Endothelial cell of hepatic sinusoid (primary cell): ENCODE results near the gene SPATA6L.
"Not testable (repeated sequence)": the region's sequence is repeated elsewhere in the genome, so short reads cannot be mapped to it uniquely, and the experiment has no call there.

Experiments used
- in situ Hi-C: cut with HindIII; loops from 2 replicates; pipeline ENCODE4 v1.10.0; 2017; ENCODE audit warnings: low sequenced_read_pairs

The SPATA6L gene

DNA sequence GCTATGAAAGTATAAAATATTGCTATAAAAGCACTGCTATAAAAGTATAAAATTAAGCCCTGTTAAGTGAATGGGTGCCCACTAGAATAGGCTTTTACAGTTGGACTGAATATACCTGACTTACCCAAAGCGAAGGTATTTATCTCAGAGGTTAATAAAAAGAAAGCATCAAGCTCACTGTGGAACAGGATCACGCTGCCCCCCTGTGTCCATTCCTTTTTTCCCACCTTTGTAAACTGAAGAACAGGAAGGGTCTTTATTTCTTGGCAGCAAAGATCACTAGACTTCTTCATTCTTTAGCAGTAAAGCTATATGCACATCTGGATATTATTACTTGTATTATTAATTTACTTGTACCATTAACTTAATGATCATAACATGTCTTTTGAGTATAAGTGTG, 26.3 kb downstream of the SPATA6L start:
- in situ Hi-C loops, result no loop called here

DNA sequence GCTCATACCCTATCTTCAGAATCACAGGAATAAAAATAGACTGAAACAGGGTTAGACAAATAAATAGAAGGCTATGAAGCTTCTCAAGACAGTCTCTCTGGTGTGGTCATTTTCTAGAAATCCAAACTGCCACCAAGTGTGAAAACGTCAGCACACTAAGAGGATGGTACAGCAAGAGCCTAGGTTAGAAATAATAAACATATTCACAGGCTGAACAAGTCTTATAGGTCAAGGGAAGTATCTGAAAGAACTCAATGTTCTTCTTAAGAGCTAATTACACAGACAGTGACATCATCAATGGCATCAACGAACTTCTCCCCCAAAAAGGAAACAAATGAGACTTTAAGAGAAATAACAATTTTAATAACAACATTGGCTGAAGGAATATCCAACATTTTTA, 26.9 kb downstream of the SPATA6L start:
- in situ Hi-C loops, result no loop called here

DNA sequence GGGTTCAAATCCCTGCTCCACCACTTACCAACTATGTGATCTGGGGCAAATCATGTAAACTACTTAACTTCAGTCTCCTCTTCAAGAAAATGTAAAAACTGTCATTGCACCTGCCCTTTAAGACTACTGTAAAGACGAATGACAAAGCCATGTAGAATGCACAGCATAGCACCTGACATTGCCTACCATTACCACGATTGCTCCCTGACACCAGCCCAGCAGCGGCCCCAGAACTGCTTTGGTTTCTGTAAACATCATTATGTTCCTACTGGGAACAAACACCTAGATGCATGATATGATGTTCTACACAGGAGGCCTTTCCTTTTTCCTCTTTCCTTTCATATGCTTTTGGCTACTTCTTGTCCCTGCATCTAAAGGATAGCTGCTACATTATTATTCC, 27.3 kb downstream of the SPATA6L start:
- in situ Hi-C loops, result no loop called here

DNA sequence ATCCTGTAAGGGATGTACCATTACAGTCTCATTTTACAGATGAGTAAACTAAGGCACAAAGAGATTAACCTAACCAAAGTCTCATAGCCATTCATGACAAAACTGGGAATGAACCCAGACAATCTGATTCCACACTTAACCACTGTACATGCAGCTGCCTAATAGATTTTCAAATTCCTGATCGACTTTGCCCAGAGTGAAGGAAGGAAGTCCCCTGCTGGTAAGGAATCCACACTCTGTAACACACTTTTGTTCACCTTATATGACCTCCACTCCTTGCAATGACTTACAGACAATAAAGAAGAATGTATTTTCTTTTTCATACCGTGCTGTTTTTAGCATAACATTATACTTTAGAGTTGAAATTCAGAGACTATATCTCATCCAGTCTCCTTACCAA, 35.4 kb downstream of the SPATA6L start:
- in situ Hi-C loops, result no loop called here

DNA sequence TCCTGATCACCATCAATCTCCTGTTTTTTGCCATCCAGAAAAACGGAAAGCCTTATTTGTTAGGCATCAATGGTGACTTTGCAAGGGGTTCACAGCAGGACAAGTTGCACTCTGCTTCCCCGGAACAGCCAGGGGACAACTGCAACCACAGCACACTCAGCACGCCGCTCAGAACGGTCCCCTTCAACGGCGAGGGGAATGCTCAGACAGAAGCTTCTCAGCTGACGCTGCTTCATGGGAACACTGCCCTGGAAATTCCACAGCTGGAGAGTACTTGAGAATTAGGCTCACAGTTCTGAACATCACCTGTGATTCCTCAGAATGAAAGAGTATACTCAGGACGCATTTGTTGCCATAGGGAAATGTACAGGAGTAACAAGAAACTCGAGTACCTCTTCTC, 44.3 kb downstream of the SPATA6L start:
- in situ Hi-C loops, result no loop called here

DNA sequence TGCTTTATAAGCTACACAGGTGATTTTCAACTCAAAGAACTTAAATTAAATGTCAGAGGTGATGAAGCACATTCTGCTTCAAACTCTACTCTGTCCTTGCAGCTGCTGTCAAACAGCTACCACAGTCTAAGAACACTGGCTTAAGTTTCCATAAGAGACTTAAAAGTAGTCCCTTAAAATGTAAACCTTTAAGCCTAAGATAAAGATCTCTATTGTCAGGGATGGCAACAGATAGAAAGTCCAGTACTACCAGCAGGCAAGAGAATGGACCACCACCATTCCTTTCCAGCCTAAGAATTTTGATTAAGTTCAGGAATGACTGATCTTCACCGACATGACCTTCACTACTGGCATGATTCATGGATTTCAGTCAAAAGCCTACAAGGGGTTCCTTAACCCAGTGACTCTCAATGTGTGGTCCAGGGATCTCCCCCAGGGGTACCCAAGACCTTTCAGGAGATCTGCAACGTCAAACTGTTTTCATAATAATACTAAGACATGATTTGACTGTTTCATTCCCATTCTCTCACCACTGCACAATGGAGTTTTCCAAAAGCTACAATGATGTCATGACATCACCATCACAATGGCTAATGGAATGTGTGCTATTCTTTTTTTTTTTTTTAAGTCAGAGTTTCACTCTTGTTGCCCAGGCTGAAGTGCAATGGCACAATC, 45.3 kb downstream of the SPATA6L start:
- in situ Hi-C loops, result no loop called here

DNA sequence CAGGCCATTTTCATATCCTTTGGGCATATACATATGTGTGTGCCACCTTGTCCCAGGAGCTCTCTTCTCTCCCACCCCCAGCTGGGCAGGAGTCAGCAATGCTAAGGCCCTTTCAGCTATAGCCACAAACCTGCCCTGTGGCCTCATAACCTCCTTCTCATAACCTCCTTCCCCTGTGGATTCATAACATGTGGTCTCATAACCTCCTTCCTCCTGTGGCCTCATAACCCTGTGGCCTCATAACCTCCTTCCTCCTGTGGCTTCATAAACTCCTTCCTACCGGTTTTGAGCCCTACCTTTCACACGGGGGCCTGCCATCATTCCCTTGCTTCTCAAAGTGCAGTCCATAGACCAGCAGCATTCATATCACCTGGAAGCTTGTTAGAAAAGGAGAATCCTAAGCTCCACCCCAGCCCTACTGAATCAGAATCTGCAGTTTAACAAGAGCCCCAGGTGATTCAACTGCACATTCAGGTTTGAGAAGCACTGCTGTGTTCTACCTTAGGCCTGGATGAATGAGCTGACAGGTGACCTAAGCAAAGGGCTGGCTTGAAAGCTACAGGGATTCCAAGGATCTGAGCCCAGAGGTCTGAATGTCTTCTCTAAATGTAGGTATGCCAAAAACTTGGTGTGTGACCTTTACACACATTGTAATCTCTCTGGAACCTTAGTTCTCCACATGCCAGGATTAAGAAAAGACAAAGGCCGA, 46.1 kb downstream of the SPATA6L start:
- in situ Hi-C loops, result no loop called here

DNA sequence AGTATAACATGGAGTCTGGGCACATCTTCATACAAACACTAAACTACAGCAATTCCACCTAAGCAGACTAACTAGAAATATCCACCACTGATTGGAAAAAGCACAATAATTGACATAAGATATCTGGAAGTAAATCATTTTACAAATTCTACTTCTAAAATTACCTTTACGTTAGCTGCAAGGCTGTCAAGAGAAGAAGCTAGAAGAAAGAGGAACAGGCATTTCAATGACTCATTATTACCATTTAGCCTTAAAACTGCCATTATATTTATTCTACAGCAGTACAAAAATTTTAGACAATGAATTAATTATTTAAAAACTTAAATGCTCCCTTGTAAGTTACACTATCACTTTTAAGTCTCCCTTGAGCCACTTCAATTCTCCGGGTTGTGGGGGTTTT, 47.6 kb downstream of the SPATA6L start:
- in situ Hi-C loops, result loop anchor here (5.0 kb wide), 1 partner anchor 89 kb away; no protein-coding TSS in a partner anchor

DNA sequence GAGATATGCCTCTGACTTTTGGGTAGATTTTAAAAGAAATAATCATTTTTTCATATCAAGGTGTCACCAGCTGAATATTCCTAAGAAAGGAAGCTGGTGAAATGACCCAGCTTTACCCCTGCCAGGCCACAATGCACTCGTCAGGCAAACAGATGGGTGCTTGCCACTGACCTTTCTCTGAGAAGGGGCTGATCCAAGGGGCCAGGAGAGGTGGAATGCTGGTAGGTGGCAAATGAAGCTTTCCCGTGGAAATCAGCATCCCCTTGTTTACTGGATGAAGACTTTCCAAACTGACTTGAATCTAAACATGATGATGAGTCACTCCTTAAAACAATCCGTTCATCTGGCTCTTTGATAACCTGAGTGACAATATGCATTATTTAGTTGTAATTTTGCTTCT, 48.5 kb downstream of the SPATA6L start:
- in situ Hi-C loops, result loop anchor here (5.0 kb wide), 1 partner anchor 90 kb away; no protein-coding TSS in a partner anchor

DNA sequence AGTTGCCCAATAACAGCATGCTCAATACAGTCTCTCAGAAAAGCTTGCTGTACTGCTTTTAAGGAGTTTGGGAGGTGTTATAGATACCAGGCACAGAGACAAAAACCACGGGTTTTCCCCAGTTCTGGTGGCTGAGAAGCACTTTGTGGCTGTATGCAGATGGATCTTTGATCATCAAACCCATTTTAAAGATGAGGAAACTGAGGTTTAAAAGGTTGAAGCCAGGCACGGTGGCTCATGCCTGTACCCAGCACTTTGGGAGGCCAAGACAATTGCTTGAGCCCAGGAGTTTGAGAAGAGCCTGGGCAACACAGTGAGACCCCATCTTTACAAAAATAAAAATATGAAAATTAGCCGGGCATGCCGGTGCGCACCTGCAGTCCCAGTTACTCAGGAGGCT, 50.5 kb downstream of the SPATA6L start:
- in situ Hi-C loops, result loop anchor here (5.0 kb wide), 1 partner anchor 92 kb away; no protein-coding TSS in a partner anchor

DNA sequence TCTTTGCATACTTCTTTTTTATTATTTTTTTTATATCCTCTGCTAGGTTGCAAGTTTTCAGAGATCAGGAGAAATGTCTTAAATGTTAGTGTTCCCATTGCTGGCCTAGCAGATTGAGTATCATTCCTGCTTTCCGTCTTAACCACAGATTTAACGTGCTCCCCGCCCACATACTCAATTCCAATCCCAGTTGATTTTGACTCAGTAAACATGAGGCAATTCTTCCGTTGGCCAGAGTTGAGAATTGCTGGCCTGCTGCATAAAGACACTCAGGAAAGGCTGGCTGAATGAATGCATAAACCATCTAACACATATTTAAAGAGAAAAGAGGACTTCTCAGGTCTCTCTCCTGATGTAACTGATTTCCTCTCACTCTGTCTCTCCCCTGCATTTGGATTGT, 51.0 kb downstream of the SPATA6L start:
- in situ Hi-C loops, result loop anchor here (5.0 kb wide), 1 partner anchor 92 kb away; no protein-coding TSS in a partner anchor

DNA sequence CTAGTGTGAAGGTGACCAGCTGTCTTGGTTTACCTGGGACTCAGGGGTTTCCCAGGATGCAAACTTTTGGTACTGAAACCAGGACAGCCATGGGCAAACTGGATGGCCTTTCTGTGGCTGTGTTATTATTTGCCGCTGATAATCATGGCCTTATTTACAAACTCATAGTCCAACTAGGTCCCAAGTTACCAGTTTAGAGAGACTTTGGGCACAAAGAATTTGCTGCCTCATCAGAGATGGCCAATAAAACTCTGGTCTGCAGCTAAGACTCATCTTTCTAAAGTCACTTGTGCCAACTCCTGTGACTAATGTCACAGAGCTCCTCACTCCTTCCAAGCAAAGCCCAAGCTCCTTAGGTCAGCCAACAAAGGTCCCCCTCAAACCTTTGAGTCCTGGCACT, 51.7 kb downstream of the SPATA6L start:
- in situ Hi-C loops, result loop anchor here (5.0 kb wide), 1 partner anchor 93 kb away; no protein-coding TSS in a partner anchor

DNA sequence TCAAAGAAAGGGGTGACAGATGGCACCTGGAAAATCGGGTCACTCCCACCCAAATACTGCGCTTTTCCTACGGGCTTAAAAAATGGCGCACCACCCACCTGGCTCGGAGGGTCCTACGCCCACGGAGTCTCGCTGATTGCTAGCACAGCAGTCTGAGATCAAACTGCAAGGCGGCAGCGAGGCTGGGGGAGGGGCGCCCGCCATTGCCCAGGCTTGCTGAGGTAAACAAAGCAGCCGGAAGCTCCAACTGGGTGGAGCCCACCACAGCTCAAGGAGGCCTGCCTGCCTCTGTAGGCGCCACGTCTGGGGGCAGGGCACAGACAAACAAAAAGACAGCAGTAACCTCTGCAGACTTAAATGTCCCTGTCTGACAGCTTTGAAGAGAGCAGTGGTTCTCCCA, 60.2 kb downstream of the SPATA6L start:
- in situ Hi-C loops, result not testable (repeated sequence)

DNA sequence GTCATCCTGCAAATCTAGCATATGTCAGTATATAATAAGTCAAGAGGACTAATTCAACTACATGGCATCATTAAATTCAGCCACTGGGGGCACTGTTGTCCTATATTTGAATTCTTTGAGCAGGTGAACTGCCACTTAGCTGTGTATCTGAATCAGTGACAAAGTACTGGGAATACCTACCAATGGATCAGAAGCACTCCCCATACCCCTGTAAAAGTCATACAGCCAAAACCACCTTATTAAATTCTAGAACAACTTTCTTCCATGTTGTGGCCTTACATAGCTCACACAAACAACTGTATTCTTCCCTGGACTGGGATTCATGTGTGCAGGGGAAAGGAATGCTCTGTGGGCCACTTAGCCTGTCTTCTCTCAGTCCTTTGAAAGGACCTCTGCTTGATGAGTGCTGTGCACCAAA, 61.6 kb downstream of the SPATA6L start:
- in situ Hi-C loops, result no loop called here

DNA sequence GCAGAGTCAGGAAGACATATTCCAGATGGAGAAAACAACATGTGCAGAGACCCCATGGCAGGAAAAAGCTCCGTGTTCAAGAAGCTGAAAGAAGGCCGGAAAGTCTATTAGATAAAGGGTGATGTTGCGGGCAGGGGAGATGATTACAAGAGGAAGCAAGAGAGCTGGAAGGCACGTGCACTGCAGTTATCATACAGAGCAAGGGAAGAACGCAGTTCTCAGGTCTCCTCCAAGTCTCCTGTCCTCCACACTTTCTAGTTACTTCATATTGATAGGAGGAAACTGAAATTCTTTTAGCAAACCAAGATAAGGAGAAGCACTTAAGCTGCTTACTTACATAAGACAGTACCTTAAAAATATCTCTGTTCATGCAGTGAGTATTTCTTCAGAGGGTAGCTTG, 62.5 kb downstream of the SPATA6L start:
- in situ Hi-C loops, result no loop called here

DNA sequence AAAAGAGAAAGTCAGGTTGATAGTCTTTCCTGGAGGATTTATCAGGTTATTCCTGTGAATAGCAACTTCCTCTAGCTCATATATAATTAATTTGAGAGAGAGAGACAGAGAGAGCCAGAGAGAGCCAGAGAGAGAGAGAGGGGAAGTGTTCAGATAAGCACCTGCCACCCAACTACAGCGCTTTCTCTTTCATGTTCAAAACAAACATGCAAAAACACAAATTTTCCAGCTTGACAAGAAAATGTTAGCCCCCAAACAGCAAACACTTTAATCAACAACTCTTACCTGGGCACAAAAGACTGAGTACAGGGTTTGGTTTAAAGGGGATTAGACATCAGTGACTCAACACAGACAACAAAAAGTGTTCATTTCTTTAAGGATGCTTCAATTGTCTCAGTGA, 65.9 kb downstream of the SPATA6L start:
- in situ Hi-C loops, result no loop called here

DNA sequence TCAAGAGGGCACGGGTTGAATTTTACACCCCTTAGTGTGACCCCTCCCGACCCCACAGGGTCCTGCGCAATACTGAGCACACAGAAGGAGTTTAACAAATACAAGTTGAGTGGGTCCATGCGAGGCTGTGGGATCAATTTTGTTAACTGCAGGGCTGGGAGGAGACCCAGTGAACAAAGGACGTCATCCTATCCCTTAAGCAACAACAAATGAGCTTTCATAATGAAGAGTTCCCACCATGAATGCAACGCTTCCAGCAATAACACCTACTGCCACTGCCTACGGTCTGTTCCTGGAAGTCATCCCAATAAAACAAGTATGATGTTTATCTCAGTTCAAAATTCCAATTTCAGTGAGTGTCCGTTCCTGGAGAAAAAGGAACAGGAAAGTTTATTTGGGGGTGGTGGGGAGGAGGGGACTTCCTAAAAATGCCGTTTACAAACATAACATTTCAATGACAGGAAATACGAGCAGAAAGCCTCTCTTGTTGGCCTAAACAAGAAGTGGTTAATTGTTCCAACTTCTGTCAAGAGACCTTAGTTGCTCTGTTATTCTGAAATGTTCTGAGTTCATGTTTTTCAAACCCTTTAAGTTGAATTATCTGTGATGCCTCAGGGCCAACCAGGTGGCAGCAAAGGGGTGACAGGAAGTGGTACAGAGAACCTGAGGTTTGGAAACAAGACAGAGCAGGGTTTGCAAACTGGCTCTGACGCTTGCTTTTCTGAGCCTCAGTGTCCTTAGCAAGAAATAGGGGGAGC, 69.9 kb downstream of the SPATA6L start:
- in situ Hi-C loops, result no loop called here

DNA sequence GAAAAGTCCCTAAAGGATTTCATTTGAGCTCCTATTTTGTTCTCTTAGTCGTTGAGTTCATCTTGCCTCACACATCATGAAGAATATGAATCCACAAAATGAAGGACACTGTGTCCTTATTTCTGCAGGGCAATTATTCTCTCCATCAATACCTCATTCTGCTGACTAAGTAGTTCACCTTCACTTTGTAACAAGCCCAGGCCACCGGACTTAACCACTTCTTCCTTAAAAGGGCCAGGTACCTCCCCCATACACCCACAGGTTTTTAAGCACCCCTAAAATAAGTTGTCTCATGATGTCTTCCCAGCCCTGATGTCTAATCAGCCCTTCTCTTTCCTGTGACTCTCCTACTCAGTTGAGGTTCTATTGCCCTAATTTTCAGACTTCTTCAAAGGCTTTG, 71.3 kb downstream of the SPATA6L start:
- in situ Hi-C loops, result no loop called here

DNA sequence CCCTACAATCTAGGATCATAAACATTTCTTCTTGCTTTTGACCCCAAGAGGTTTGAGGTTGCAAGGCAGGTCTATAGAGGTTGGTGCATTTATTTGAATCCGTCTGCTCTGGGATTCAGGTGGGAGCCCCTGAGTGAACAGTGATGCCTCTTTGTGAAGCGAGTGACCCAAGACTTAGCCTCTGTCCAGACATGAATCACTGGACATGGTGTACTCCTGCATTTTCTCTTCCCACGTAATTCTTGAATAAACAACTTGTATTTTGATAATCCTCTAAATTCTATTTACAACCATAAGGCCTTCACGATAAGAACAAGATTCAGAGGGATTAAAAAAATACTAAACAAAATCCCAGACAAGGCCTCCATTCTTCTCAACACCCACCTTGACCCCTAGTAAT, 71.7 kb downstream of the SPATA6L start:
- in situ Hi-C loops, result no loop called here

DNA sequence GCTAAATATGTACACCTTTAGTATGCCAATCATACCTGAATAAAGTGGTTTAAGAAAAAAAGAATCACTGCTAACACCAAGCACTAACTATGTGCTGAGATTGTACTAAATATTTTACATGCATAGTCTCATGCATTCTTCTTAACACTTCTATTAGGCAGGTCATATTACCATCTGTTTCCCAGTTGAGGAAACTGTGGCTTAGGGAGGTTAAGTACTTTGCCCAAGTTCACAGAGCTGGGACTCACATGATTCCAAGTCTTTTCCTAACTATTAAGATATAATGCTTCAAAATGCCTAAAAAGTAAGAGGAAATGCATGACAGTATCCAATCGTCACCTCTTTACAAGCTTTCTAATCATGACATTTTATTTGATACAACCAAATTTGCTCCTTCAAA, 73.4 kb downstream of the SPATA6L start:
- in situ Hi-C loops, result no loop called here

DNA sequence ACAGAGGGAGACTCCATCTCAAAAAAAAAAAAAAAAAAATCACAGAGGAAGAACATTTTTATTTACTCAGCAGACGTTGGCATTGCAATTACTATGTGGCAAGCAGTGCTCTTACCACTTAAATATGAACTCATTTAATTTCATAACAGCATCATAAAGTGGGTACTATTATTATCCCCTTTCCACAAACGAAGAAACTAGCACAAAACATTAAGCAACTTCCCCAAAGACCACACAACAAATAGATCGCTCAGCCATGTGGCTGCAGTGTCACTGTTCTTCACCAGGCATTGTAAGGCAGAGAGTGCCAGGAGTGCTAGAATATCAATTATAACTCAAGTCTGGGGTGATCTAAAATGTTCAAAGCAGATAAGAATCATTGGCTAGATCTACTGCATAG, 74.0 kb downstream of the SPATA6L start:
- in situ Hi-C loops, result no loop called here

DNA sequence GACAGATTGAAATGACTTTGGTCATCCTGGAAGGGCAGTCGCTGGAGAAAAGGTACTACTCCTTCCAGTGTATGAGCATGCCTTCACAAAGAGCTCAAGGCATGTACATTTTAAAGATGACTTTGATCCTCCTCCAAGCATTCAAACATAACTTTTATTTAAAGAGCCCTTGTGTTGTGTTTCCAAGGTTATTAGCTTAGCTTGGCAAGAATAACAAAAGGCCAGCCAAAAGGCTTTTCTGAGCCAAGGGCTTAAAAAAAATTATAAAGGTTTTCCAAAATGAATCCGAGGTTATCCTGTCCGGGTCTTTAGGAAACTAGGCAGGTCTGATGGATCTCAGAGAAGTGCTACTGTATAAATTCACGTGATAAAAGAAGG, 75.2 kb downstream of the SPATA6L start:
- in situ Hi-C loops, result no loop called here
